ENCODE data around the gene KCNK7. TPM values are rescaled to one million over a fixed set of nuclear protein-coding genes. Genes with fewer than 3 reads are reported as not detected.

KCNK7 gene
- polyA plus RNA-seq, 5 donors = 0.18 to 0.85 (median 0.55) TPM

DNA sequence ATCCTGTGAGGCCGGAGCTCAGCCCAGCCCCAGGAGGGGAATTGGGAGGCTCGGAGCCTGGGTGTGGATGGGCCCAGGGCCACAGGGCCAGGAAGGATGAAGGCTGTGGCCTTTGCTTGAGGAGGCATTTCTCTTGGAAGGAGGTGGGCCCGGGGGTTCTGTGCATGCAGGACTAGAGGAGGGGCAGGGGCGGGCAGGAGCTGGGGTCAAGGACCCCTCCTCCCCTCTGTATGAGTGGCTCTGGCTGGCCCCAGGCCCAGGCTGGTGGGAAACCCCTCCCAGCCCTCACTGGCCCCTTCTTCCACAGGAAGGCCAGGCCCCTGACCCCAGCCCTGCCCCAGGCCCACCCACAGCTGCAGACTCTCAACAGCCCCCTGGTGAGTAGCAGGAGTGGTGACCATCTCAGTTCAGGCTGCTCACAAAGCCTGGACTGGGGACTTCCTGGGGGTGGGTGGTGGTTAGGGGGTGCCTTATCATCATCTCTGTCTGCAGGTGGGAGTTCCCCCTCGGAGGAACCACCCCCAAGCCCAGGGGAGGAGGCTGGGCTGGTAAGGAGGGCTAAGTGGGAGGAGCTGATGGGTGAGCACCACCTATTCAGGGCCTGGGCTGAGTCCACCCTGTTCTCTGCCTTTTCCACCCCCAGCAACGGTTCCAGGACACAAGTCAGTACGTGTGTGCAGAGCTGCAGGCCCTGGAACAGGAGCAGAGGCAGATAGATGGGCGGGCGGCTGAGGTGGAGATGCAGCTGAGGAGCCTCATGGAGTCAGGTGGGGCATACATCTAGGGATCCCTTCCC is 6.0 kb downstream of the KCNK7 start:
- no peak for DNase-seq

DNA sequence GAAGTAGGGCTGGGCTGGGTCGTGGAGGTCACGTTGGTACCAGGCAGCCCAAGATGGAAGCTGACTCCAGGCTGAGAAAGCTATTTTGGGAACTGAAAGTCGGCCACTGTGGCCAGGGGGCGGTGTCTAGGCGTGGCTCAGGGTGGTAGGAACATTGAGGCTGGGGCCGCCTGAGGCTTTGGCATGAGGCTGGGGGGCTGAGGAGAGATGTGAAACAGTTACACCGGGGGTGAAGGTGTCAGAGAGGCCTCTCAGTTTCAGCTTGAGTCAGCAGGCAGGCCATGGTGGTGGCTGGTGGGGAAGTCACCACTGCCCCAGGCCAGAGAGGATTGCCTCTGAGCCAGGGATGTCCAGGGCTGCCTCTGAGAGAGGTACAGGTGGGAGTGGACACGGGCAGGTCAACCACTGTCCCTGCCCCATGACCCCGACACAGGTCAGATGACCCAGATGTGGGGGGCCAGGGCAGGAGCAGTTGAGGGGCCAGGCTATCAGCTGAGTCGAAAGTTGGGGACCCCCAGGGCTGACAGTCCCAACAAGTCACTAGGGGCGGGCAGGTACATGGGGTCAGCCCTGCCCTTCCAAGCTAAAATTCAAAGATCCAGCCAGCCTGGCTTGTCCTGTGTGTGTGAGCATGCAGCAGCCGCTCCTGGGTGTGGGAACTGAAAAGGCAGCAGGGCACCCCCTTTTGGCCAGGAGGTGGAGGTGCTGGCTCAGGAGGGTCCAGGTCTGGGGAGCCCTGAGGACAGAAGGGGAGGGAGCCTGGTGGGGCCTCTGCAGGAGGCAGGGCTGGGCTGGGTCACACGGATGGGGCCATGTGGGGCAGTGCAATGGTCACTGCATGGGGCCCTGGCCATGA is 7.2 kb downstream of the KCNK7 start:
- no peak for DNase-seq

DNA sequence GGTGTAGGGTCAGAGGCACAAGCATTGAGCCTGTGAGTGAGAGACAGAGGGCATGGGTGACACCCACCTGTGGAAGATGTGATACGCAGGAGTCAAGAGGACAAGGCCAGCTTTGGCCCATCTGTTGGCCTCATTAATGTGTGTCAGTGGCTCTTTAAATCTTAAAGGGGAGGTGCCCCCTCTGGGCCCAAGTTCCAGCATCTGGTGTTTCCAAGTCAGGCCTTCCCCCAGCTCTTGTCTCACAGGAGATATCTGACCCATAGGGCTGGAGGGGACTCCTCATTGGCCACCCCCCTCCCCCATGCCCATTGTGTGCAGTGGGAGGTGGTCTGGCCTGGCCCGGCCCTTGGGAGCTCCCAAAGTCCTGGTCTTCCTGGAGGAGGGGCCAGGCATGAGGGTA is 8.9 kb downstream of the KCNK7 start:
- DNase-seq = no peak

DNA sequence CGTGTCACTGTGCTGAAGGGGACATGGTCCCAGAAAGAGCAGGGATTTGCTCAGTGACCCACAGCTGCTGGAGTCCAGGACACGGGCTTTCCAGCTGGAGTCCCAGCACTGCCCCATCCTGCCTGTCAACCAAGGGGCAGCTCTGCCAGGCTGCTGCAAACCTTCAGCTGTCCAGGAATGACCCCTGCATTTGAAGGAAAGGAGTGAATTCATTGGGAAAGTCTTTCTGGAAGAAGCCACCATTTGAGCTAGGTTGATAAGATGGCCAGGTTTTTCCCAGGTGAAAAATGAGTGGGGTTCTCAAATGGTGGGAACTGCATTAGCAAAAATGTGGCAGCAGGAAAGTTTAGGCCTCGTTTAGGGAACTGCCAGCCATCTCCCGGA is 9.4 kb downstream of the KCNK7 start:
- no peak for DNase-seq

DNA sequence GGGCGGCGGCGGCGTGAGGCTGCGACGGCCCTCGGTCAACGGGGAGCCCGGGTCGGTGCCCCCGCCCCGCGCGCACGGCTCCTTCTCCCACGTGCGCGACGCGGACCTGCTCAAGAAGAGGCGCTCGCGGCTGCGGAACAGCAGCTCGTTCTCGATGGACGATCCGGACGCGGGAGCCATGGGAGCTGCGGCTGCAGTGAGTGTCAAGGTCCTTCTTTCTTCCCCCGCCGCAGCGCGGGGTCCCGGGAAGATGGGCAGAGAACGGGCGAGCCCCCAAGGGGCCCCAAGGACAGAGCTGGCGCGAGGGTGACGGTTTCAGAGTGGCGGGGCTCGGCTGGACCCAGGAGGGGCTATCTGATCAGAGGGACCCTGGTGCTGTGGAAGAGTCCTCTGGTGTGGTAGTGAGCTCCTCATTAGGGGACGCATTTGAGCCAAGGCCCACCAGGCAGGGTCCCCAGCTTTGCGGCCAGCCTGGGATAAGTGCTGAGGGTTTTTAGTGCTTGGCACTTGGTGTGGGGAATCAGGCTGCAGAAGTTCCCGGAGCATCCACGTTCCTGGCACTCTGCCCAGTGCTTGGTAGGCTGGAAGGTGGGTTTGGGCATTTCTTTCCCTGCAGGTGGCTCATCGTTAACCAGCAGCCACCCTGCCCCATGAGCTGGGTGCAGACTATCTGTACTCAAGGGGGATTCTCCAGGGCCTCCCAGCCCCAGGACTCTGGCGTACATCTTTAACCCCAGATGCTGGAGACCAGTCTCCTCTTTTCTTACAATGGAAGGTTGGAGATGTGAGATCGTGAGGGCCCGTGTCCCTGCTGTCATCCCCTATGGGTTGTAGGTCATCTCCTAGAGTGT is 10.0 kb downstream of the KCNK7 start:
- no peak for DNase-seq

DNA sequence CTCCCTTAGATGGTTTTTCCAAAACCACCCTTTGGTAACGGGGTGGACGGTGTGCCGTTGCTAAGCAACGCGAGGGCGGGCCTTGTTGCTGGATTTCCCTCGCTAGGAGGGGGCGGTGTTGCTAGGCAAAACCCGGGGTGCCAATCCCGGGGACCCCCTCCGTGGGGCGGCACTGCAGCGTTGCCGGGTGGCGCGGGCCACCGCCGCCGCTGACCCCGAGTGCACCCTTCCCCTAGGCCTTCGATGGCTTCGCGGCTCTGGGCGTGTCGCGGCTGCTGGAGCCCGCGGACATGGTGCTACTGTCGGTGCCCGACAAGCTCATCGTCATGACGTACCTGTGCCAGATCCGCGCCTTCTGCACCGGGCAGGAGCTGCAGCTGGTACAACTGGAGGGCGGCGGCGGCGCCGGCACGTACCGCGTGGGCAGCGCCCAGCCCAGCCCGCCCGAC is 10.9 kb downstream of the KCNK7 start:
- DNase-seq = no peak

DNA sequence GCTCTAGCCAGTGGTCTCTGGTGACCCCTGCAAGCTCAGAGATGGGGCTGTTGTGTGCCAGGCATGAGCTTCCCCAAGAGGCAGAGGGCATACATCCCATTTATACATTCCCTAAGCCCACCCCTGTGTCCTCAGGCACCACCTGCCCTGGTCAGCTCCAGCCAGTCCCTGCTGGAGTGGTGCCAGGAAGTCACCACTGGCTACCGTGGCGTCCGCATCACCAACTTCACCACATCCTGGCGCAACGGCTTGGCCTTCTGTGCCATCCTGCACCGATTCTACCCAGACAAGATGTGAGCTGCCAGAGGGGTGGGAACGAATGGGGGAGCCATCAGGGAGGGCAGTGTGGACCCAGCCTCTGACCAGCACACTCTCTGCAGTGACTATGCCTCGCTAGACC is 11.5 kb downstream of the KCNK7 start:
- no peak for DNase-seq

DNA sequence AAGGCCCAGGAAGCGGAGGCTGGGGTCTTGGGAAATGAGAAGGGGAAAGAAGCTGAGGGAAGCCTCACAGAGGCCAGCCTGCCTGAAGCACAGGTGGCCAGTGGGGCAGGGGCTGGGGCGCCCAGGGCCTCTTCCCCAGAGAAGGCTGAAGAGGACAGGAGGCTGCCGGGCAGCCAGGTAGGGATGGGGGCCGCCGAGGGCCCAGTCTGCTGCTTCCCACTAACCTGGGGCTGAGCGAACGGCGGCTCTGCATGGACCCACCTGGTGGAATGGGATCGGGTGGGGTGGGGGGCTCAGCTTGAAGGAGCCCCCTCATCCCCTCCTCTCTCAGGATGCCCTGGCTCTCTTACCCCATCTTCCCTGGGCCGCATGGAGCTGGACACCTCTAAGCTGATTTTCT is 12.0 kb downstream of the KCNK7 start:
- no peak for DNase-seq

DNA sequence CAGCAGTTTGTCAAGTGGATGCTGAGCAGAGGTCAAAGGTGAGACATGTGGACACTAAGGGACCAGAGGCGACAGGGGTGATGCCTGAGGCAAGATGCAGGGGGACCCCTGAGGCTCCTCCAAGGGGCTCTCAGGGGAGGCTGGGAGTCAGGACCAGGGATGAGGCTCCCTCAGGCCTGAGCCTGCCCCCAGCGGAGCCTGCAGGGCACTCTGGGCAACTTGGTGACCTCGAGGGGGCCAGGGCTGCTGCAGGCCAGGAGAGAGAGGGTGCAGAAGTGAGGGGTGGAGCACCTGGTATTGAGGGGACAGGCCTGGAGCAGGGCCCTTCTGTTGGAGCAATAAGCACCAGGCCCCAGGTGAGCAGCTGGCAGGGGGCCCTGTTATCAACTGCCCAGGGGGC is 13.7 kb downstream of the KCNK7 start:
- DNase-seq = no peak

DNA sequence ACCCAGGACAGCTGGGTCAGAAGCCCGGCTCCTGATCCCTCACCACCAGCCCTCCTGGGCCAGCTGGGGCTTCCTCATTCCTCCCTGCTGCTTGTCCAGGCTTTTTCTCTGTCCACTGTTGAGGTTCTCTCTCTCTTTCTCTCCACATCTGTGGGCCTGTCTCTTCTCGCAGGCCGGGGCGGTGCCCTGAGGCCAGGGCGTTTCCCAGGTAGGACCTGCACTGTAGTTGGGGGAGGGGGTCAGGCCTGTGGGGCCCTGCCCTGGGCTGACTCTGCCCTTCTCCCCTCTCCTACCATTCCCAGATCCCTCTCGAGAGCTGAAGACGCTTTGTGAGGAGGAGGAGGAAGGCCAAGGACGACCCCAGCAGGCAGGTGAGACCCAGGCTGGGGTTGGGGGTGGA is 14.8 kb downstream of the KCNK7 start:
- no peak for DNase-seq

DNA sequence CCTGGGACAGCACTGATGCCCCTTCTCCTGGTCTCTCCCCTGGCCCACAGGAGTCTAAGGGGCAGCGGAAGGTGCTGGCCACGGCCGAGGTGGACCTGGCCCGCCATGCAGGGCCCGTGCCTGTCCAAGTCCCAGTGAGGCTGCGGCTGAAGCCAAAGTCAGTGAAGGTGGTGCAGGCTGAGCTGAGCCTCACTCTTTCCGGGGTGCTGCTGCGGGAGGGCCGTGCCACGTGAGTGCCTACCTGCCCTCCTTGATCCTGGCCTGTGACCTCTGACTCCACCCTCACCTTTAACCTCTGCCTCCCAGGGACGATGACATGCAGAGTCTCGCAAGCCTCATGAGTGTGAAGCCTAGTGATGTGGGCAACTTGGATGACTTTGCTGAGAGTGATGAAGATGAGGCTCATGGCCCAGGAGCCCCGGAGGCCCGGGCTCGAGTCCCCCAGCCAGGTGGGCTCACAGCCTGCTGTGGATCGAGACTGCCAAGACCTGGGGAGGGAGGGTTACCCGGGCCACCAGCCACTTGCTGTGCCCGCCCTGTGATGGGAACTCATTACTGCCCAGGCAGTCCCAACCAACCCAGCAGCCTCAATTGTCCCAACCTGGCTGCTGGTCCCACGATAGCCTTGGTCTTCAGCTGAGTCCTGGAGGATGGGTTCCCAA is 15.4 kb downstream of the KCNK7 start:
- no peak for DNase-seq

DNA sequence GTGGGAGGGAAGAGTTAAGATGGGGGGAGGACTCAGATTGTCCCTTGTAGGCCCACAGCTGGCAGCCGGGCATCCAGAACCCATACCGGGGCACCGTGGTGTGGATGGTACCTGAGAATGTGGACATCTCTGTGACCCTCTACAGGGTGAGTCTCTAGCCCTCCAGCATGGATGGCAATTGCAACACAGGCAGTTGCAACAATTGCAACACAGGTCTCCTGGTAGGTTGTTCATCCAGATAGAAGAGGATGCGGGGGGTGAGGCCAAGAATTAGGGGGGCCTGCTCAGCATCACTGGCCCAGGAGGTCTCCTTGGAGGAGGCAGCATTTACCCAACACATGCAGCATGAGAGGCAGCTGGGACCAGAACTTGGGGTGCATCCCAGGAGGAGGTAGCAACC is 16.3 kb downstream of the KCNK7 start:
- DNase-seq = no peak

DNA sequence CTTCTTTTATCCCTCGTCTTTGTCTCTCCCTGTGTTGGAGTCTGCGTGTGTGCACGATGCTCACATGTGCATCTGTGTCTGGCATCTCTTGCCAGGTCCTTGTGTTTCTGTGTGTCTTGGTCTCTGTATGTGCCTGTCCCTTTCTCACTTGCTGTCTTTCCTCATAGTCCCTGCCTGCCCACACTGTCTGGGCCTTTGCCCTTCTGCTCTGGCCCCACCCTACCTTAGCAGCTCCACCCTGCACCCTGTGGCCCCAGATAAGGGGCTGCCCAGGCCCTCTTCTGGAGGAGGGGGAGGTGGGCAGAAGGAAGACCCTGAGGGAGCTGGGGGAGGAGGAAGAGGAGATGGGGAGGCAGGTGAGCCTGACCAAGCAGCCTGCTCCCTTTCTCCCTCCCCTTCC is 16.9 kb downstream of the KCNK7 start:
- DNase-seq = no peak

DNA sequence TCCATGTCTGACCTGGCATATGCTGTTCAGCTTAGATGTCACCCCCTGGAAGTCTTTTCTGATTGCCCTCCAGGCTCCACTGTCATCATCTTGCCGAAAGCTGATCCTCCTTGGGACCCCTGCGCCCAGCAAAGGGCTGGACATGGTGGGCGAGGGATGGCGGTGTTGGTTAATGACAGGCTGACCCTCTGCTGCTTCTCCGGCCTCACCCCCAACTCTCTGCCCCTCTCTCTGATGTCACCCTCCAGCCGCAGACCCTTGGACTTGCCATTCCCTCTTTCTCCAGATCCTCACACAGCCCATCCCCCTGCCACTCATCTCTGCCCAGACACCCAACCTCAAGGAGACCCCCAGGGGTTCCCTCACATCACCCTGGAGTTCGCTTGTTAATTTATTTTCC is 17.5 kb downstream of the KCNK7 start:
- no peak for DNase-seq

DNA sequence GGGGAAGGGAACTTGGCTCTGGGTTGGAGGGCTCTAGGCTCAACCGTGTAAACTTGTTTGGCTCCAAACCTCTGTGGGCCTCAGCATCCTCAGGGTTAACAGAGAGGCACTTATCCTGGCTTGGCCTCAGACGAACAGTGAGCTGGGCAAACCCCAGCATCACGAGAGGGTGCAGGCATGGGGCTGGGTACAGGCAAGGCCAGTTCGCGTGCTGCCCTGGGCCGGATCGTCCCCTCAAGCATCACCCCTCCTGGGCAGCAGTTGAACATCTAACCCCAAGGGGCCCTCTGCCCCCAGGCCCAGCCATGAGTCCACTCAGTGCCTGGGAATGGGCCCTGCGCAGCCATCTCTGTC is 17.9 kb downstream of the KCNK7 start:
- DNase-seq = no peak

DNA sequence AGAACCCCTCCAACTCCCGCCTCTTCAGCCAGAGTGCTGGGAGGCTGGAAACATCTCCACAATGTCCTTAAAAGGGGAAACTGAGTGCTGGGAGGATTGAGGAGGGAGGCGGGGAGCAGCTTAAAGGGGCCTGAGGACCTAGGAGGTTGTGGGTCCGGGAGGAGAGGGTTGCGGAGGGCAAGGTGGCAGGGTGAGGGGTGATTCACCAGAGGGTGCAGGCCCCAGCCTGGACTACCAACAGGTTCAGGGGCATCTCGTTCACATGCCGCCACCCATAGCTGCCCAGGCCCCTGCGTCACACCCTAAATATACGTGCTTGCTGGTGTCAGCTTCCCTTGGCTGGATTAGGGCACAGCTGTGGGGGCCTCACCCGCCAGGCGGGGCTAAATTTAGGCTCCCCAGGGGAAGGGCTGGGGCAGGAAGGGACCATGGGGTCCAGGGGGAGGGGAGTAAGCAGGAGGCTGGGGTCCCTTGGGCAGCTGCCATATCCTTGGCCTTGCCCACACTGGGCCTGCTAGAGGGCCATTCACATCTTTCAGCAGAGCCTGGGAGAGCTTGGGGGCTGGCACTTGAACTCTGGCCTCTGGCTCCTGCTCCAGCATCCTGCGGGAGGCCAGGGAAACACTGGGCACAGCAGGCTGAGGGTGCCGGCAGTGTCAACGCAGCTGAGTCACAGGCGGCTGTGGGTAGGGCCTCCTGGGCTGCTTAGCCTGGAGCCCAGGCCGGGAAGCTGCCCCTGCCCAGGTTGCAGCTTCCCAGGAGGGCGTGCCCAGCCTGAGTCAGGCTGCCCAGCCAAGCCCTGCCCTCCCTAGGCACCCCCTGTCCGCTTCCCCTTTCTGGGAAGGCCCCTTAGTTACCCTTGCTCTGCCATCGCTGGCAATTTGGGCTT is 18.5 kb downstream of the KCNK7 start:
- DNase-seq = no peak

DNA sequence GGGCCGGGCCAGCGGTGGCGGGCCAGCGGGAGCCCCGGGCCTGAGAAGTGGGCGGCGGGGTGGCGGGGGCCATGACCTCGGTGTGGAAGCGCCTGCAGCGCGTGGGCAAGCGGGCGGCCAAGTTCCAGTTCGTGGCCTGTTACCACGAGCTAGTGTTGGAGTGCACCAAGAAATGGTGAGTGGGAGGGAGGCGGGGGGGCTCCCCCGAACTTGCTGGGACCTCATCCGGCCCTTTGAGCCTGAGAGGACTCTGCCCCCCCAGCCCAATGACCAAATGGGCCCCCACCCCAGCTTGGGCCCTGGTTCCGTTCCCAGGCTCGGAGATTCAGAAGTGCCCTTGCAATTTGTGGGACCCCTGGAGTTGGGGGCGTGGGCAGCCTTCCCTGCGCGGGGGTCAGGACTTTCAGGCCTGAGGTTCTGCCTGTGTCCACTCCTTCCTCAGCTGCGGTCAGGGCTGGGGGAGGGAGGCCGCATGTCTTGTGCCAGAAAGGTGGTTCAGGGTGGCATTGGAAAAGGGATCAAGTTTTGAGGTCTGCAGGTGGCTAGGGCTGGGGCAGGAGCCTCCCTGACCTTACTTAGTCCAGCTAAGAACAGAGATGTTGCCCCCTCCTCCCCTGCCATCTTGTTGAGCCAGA is 19.3 kb downstream of the KCNK7 start:
- no peak for DNase-seq

DNA sequence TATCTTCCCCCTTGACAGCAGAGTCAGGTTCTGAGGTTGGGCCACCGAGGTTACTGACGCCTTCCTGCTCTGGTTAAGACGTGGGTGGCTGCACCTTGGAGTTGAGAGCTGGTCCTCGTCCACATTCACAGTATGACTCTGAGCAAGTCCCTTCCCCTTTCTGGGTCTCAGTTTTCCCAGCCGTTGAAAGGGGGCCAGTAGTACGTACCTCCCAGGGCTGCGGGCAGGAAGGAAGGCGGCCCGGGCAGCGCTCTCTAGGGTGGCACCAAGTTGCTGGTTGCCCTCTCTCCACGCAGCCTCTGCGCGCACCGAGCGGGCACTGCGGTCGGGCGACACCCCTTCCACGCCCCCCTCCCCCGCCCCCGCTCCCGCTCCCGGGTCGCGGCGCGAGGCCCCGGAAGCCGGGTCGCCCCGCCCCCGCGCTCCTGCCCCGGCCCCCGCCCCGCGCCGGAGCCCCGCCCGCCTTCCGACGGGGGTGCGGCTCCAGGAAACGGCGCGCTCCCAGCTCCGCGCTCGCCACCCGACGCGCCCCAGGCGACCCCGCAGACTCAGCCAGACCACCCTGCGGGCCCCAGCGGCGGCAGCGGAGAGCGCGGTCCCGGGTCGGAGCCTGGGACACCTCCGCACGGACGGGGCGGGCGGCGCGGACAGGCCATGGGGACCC is 19.9 kb downstream of the KCNK7 start, which contains the start of gene EHBP1L1:
EHBP1L1 (plus strand) TSS at position 486 of the 664 bp plus-strand sequence. CDS start 250 bp downstream, outside the sequence.
- no peak for DNase-seq

DNA sequence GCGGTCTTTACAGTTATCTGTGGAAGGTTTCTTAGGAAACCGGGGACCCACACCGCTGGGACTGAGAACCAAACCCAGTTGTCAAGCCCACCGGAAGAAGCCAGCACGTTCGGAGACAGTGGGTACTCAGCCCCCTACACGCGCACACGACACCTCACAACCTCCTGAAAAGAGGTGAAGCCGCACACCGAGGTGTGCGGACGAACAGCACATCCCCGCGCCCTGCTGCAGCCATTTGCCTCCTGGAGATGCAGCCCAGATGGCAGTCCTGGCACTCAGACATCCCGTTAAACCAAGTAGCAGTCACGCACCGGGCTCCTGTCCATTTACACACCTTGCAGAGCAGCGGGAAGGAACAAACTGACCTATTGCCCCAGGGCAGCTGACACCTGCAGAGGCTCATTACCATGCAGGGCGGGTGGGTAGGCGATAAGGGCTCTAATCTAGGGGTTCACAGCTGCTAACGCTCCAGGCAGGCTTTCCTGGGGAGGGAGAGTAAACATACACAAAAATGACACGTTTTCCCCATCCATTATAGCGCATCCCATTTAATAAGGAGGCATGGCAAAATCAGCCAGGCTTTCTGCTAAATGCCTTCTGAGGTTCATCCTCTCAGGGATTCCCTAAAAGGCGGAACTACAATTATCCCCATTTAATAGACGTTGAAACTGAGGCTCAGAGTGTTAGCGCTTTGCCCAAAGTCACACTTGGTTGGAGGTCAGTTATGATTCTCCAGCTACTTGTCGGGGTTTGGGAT is 20.6 kb downstream of the KCNK7 start:
- no peak for DNase-seq

Data from right lung (tissue), 5 donors.